Activated T-cell treated with anti-CD3 and anti-CD28 coated beads, Interleukin-2, amount 50 U/mL, for 72 hours (primary cell): ENCODE measurements around the gene RIC1. TPM values are rescaled to one million over a fixed set of nuclear protein-coding genes. Genes with fewer than 3 reads are reported as not detected.
"Not testable (repeated sequence)": the region's sequence is repeated elsewhere in the genome, so short reads cannot be mapped to it uniquely, and the experiment has no call there.

Experiments used
- ATAC-seq, 2 donors: fragments of 150-1000 bp; cut with Tn5 transposase; replicated peaks in 1 of 2; 2 replicates each; pipeline ENCODE4 v1.10.0; 2021; ENCODE audit warnings: moderate library complexity in 2 of 2, mild to moderate bottlenecking in 1 of 2
- DNase-seq, 2 donors: peaks; one replicate each; pipeline ENCODE4 v3.0.0; 2021 to 2022; ENCODE audit warnings: mixed read lengths in 1 of 2
- H3K27ac Mint-ChIP-seq: one replicate; pipeline ENCODE4 v1.8.0; 2022; ENCODE audit warnings: mild to moderate bottlenecking, moderate library complexity, mixed read lengths
- H3K27me3 Mint-ChIP-seq: one replicate; pipeline ENCODE4 v1.8.0; 2022; ENCODE audit warnings: low read depth, mixed read lengths
- H3K36me3 Mint-ChIP-seq, 2 donors: one replicate each; pipeline ENCODE4 v1.8.0; 2022; ENCODE audit warnings: mixed read lengths in 2 of 2, mild to moderate bottlenecking in 1 of 2; ENCODE audit not compliant: insufficient read depth in 2 of 2
- H3K4me1 Mint-ChIP-seq: one replicate; pipeline ENCODE4 v1.8.0; 2022; ENCODE audit warnings: low read depth, mixed read lengths
- H3K4me3 Mint-ChIP-seq, 2 donors: one replicate each; pipeline ENCODE4 v1.8.0; 2022; ENCODE audit warnings: mild to moderate bottlenecking in 2 of 2, mixed read lengths in 2 of 2, moderate library complexity in 2 of 2
- H3K9me3 Mint-ChIP-seq, 2 donors: one replicate each; pipeline ENCODE4 v1.8.0; 2022; ENCODE audit warnings: mixed read lengths in 2 of 2
- total RNA-seq, 2 donors: library from RNA; stranded (reverse); gene quantifications; one replicate each; pipeline ENCODE4 v1.2.3, GENCODE V29; 2022

The RIC1 gene
- total RNA-seq, 2 donors from 2014 or later = 22.0 to 25.9 TPM

DNA sequence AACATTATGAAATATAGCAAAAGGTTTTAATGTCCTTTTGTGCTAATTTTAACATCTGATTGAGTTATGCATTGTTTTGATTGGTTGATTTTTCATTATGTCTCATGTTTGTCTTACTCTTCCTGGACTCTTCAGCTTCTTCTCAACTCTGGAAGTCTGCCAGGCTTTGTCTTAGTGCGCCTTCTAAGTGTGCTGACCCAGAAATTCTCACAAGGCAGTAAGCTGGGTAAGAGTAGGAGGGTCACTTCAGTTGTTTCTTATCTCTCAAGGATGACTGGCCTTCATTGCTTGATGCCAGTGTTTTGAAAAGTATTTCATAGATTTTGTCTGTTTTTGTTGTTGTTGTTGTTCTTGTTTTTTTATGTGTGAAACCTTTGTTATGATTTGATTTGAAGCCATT lies 59.2 kb downstream of the RIC1 start:
- Mint-ChIP-seq H3K27me3 (no peaks in the 10 kb centered on the region), H3K4me1 (peaks cover 18% of the 10 kb centered on the region), H3K27ac (peak overlapping the region; percentile 85), H3K36me3 (peaks cover 2 to 17% of the 10 kb centered on the region in 2 donors), H3K4me3 (no peak overlapping the region), H3K9me3 (peaks cover 0 to 2% of the 10 kb centered on the region in 2 donors)
- no peak for ATAC-seq
- DNase-seq = no peak

DNA sequence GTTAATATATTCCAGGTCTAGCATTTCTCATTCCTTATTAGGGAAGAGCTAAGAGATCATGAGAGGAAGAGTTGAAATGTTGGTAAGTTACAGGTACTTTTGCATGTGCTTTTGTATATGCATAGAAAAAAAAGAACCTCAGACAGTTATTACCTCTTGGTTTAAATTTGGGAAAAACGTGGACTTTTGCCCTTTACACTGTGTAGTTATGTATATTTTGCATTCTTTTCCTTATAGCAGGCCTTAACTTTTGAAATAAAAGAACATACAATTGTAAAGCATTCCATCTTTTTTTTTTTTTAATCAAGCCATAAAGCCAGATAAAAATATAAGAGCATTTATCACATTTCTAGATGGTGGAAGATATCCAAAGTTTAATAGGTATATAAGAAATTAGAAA lies 61.4 kb downstream of the RIC1 start:
- H3K4me3 Mint-ChIP-seq = no peak overlapping the region
- peaks cover 0 to 5% of the 10 kb centered on the region in 2 donors for H3K36me3 Mint-ChIP-seq
- DNase-seq (no peak), ATAC-seq (no peak)
- H3K9me3 Mint-ChIP-seq = no peaks in the 10 kb centered on the region
- no peaks in the 10 kb centered on the region for H3K27me3 Mint-ChIP-seq
- H3K27ac Mint-ChIP-seq = no peak overlapping the region
- H3K4me1 Mint-ChIP-seq = peaks cover 18% of the 10 kb centered on the region

DNA sequence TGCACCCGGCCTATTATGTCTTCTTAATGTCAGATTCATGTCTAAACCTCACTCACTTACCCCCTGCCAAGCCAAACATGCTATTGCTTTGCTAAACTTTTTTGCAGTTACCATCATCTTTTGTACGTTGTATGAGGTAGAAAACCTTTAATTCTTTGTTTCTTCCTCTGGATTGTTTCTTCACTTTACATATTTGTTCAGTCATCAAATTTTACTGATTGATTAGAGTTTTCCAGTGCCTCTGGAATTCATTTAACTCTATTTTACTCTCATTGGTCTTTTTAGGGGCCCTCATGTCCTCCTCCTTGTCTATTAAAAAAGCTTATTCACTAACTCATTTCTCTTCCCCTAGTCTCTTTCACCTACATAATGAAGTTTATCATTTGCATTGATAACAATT lies 67.0 kb downstream of the RIC1 start:
- DNase-seq = no peak
- Mint-ChIP-seq H3K9me3 (no peaks in the 10 kb centered on the region), H3K4me3 (no peak overlapping the region), H3K4me1 (peaks cover 12% of the 10 kb centered on the region), H3K27me3 (no peaks in the 10 kb centered on the region), H3K27ac (peak overlapping the region; percentile 82), H3K36me3 (peaks cover 2 to 6% of the 10 kb centered on the region in 2 donors)
- no peak for ATAC-seq

DNA sequence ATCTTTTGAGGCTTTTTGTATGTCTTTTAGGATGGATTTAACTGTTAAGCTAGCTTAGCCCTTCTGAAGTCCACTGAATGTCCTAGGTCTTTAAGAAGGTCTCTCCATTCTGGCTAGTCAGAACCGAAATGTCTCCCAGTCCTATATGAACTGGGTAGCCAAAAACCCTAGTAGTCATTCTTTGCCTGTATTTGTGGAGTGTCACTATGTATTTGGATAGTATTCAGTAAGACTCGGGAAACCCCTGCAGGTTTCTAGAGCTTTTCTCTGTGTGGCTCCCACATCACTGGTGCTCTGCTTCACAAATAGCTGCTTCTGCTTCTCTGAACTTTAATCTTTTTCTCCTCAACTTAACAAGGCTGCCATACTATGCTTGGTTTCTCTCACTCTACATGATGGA lies 68.0 kb downstream of the RIC1 start:
- peak overlapping the region; percentile 82 for H3K27ac Mint-ChIP-seq
- peaks cover 12% of the 10 kb centered on the region for H3K4me1 Mint-ChIP-seq
- peaks cover 2 to 6% of the 10 kb centered on the region in 2 donors for H3K36me3 Mint-ChIP-seq
- ATAC-seq (peak; percentile 41 to 64), DNase-seq (no peak)
- H3K4me3 Mint-ChIP-seq = no peak overlapping the region
- H3K27me3 Mint-ChIP-seq = no peaks in the 10 kb centered on the region
- peaks cover 0 to 1% of the 10 kb centered on the region in 2 donors for H3K9me3 Mint-ChIP-seq

DNA sequence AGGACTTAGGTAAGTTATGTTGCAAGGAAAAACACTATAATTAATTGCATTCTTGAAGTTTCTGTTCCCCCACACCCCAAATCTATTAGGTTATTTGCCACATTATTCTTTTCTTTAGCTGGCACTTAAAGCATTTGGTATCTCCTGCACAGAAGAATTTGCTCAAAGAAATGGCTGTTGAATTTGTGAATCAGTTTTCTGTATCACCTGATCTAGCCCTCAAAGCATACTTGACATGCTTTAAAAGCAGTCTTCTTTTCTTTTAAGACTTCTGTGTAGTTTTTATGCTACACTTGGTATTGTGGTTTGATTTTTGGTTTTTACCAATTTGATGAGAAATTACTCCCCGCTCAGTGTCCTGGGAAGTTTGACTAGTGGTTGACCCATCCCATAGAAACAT lies 69.1 kb downstream of the RIC1 start:
- peaks cover 2 to 8% of the 10 kb centered on the region in 2 donors for H3K36me3 Mint-ChIP-seq
- no peak overlapping the region for H3K4me3 Mint-ChIP-seq
- peaks cover 12% of the 10 kb centered on the region for H3K4me1 Mint-ChIP-seq

DNA sequence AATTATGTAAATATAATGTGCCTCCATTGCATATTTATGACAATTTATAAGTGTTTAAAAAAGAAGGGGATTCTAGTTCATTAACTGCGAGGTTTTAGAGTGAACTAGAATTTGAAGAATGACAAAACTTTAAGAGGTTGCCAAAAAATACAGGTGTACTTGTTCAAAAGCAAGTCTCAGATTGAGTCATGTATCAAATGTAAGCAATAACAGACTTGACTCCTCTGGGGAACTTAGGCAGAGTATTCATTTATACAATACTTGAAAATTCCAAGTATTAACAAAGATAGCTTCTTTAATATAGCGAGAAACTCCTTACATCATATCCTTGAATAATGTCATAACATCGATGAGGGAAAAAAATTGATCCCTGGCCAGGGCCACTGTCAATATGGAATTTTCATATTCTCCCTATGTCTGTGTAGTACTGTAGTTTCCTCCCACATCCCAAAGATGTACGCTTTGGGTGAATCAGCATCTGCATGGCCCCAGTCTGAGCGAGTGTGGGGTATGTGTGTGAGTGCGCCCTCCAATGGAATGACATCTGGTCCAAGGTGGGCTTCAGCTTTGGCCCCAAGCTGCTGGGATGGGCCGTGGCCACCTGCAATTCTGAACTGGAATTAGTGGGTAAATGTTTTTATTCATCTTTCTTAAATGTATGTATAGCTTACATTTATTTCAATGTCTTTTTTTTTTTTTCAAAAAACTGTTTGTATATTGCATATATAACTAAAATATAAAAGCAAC lies 70.1 kb downstream of the RIC1 start:
- ATAC-seq = no peak
- DNase-seq = no peak
- peaks cover 0 to 1% of the 10 kb centered on the region in 2 donors for H3K9me3 Mint-ChIP-seq
- H3K27me3 Mint-ChIP-seq = no peaks in the 10 kb centered on the region
- peaks cover 12% of the 10 kb centered on the region for H3K4me1 Mint-ChIP-seq
- H3K4me3 Mint-ChIP-seq = no peak overlapping the region
- H3K27ac Mint-ChIP-seq = no peak overlapping the region
- peaks cover 2 to 13% of the 10 kb centered on the region in 2 donors for H3K36me3 Mint-ChIP-seq

More for the DNA sequence above, 69.1 kb downstream of the RIC1 start:
- peaks cover 0 to 1% of the 10 kb centered on the region in 2 donors for H3K9me3 Mint-ChIP-seq
- H3K27me3 Mint-ChIP-seq = no peaks in the 10 kb centered on the region
- DNase-seq (no peak), ATAC-seq (no peak)
- H3K27ac Mint-ChIP-seq = no peak overlapping the region

DNA sequence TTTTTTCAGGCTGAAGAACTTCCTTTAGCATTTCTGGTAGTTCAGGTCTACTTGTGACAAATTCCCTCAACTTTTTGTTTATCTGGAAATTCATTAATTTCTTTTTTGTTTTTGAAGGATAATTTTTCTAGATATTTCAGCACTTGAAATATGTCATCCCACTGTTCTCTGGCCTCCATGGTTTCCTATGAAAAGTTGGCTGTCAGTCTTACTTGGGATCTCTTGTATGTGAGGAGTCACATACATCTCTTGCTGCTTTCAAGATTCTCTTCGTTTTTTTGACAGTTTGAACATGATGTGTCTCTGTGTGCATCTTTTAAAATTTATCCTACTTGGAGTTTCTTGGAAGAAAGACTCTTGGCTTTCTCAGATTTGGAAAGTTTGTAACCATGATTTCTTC lies 79.5 kb downstream of the RIC1 start:
- no peak for DNase-seq
- H3K27ac Mint-ChIP-seq = peak overlapping the region; percentile 24
- peaks cover 8 to 16% of the 10 kb centered on the region in 2 donors for H3K9me3 Mint-ChIP-seq
- H3K4me3 Mint-ChIP-seq = no peak overlapping the region
- H3K36me3 Mint-ChIP-seq = peaks cover 28 to 41% of the 10 kb centered on the region in 2 donors
- H3K4me1 Mint-ChIP-seq = no peaks in the 10 kb centered on the region
- ATAC-seq = no peak
- H3K27me3 Mint-ChIP-seq = no peaks in the 10 kb centered on the region

DNA sequence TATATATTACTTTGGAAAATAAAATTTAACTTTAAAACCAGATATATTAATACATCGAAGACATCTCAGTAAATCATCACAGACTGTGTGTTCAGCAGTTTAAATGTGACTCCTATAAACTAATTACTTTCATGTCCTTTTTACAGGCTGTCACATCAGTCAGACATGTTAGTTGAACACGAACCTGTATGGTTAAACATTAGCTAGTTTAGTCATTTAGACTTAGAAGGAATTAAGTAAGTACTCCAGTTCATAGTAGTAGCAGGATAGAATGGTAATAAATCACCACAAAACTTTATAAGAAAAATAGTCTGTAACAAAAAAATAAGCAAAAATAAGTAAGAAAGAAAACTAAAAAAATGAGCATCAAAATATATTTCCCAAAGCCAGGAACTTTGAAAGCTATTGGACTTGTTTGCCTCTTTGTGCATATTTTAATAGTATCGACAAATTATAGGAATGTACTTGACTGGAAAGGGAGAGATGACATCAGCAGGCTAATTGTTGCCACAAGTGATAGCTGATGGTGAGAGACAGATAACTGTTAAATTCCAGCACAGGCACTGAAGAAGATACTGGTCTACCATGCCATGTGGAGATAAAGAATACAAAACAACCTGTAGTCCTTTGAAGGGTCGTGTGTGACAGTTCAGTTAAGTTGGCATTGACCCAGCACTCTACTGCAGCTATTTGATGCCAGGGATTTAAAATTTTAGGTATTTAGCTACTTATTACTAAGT lies 83.9 kb downstream of the RIC1 start:
- H3K27ac Mint-ChIP-seq = no peak overlapping the region
- H3K4me1 Mint-ChIP-seq = peaks cover 8% of the 10 kb centered on the region
- H3K4me3 Mint-ChIP-seq = no peak overlapping the region
- DNase-seq (no peak), ATAC-seq (no peak)
- H3K27me3 Mint-ChIP-seq = no peaks in the 10 kb centered on the region
- H3K9me3 Mint-ChIP-seq = peaks cover 9 to 11% of the 10 kb centered on the region in 2 donors
- H3K36me3 Mint-ChIP-seq = peaks cover 24 to 46% of the 10 kb centered on the region in 2 donors

DNA sequence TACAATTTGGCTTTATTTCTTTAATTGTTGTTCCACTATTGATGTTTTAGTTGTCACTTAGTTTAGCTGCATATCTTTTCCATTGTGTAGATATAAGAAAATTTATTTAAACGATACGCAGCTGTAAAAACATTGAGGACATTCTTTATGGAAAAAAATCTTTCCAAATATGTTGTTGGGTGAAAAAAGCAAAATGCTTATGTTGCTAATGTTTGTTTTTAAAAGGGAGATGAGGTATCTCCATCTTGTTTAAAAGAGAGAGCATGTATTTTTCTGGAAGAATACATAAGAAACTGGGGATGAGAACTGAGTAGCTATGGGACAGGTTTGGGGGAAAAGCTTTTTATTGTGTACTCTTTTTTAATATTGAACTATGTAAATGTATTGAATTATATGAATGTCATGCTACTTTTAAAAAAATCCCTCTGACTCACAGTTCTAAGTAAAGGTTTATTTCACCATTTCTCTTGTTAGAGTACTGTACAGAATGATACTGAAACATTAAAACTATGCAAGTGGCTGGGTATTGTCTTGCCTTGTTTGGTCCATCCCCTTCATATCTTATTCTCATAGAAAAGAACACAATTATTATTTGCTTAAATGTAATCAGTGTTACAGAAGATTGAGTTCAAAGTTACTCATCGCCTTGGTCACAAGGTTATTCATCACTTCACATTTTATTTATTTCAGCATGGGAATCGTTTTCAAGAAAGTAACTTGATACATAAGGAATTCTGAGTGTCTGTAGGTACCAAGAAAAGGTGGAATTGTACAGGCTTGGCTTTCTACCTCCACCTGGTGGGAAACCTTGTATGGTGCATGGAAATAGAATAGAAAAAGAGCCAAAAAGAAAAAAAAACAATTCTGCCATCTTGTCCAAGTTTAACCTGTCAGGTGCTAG lies 85.8 kb downstream of the RIC1 start:
- ATAC-seq (peak; percentile 39 to 76), DNase-seq (no peak)
- Mint-ChIP-seq H3K4me1 (peaks cover 8% of the 10 kb centered on the region), H3K27ac (peak overlapping the region; percentile 89), H3K9me3 (peaks cover 3% of the 10 kb centered on the region in 2 donors), H3K27me3 (no peaks in the 10 kb centered on the region), H3K4me3 (no peak overlapping the region), H3K36me3 (peaks cover 12 to 29% of the 10 kb centered on the region in 2 donors)

DNA sequence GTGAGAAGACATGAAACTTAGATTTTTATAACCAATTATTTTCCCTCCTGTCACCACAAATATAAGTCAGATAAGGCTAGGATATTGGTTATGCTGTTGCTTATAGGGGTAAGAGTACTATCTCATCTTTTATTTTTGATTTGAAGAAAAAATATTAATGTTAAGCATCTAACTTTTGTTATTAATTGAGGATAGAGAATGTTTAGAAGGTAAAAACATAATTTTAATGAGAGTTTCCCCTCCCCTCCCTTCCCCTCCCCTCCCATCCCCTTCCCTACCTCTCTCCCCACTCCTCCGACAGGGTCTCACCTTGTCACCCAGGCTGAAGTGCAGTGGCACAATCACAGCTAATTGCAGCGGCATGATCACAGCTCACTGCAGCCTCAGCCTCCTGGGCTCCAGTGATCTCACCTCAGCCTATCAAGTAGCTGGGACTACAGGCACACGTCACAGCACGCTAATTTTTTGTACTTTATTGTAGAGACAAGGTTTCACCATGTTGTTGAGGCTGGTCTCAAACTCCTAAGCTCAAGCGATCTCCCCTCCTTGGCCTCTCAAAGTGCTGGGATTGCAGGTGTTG lies 86.7 kb downstream of the RIC1 start:
- no peak overlapping the region for H3K4me3 Mint-ChIP-seq
- DNase-seq (no peak), ATAC-seq (no peak)
- H3K27ac Mint-ChIP-seq = peak overlapping the region; percentile 87
- peaks cover 8% of the 10 kb centered on the region for H3K4me1 Mint-ChIP-seq
- H3K36me3 Mint-ChIP-seq = peaks cover 8 to 23% of the 10 kb centered on the region in 2 donors
- H3K27me3 Mint-ChIP-seq = no peaks in the 10 kb centered on the region
- peaks cover 3% of the 10 kb centered on the region in 2 donors for H3K9me3 Mint-ChIP-seq

DNA sequence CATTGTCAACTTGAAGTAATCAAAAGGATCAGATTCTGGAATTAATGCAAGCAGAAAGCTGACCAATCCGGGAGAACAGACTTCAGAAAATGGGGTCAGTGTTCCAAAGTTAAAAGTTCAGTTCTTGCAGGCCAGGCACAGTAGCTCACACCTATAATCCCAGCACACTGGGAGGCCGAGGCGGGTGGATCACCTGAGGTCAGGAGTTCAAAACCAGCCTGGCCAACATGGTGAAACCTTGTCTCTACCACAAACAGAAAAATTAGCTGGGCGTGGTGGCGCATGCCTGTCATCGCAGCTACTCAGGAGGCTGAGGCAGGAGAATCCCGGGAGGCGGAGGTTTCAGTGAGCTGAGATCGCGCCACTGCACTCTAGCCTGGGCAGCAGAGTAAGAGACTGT lies 88.5 kb downstream of the RIC1 start:
- H3K9me3 Mint-ChIP-seq, H3K4me3 Mint-ChIP-seq, H3K27ac Mint-ChIP-seq, H3K27me3 Mint-ChIP-seq, H3K4me1 Mint-ChIP-seq, ATAC-seq, DNase-seq: not testable (repeated sequence)
- peaks cover 10 to 25% of the 10 kb centered on the region in 2 donors for H3K36me3 Mint-ChIP-seq

DNA sequence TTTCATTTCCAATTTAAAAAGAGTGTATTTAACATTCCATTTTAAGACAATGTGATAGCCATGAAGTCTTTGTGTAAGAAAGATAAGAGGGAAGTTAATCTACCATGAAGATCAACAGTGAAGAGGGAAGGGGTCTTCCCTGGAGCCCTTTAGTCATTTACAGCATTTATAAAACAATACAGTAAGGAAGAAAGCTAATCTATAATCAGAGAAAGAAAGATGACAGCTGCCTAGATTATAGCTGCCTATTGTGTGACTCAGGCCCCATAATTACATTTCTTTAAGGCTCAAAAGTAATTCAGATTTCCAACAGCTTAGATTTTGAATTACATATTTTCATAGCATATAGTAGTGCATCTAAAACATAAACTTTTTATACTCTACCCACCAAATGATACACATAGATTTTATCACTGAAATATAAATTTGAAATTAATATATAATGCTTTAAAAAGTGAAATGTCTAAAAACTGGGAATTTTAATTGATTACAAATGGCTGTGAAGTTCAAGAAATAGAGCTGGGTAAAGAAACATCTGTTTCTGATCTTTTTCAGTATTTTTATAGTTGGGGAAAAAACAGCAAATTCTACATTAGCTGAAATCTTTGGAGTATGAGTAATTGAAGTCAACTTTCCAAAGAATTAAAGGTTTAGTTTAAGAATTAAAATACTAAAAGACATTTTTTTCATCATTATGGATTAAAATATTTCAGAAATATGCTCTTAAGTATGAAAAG lies 89.6 kb downstream of the RIC1 start:
- DNase-seq = no peak
- H3K4me1 Mint-ChIP-seq = peaks cover 8% of the 10 kb centered on the region
- no peak overlapping the region for H3K4me3 Mint-ChIP-seq
- ATAC-seq = no peak
- H3K36me3 Mint-ChIP-seq = peaks cover 15 to 32% of the 10 kb centered on the region in 2 donors
- H3K9me3 Mint-ChIP-seq = peaks cover 4 to 6% of the 10 kb centered on the region in 2 donors
- no peaks in the 10 kb centered on the region for H3K27me3 Mint-ChIP-seq
- peak overlapping the region; percentile 5 for H3K27ac Mint-ChIP-seq
